C4-2B (cell line): Measurements from ENCODE around the gene VWF.

Experiments used
- CTCF ChIP-seq: fragments of 450-650 bp; conservative IDR thresholded peaks from 2 replicates; pipeline ENCODE4 v1.5.1; 2017; ENCODE audit warnings: mild to moderate bottlenecking
- ZFX ChIP-seq: fragments of 450-650 bp; IDR thresholded peaks from 2 replicates; pipeline ENCODE4 v1.6.1; 2017

- TF ChIP-seq CTCF (no peak), ZFX (no peak)
These were observed 219.5 kb downstream of the VWF start for GRCh38 chr12:5904969-5905368.
